Activated T-cell treated with anti-CD3 and anti-CD28 coated beads, Interleukin-2, amount 50 U/mL, for 4 hours (primary cell): ENCODE data around the gene WDFY3. TPM values are rescaled to one million over a fixed set of nuclear protein-coding genes. Genes with fewer than 3 reads are reported as not detected.

Experiments used
- ATAC-seq, 2 donors: fragments of 200-7000 bp; cut with Tn5 transposase; one replicate each; pipeline ENCODE4 v1.10.0; 2021
- DNase-seq: peaks from one replicate; pipeline ENCODE4 v3.0.0-alpha.2; 2020
- H3K27me3 Mint-ChIP-seq: one replicate; pipeline ENCODE4 v1.8.0; 2021; ENCODE audit warnings: low read depth, mixed read lengths
- H3K36me3 Mint-ChIP-seq: one replicate; pipeline ENCODE4 v1.8.0; 2022; ENCODE audit warnings: mixed read lengths; ENCODE audit not compliant: insufficient read depth
- H3K4me1 Mint-ChIP-seq: one replicate; pipeline ENCODE4 v1.8.0; 2021; ENCODE audit warnings: low read depth, mixed read lengths
- H3K4me3 Mint-ChIP-seq: one replicate; pipeline ENCODE4 v1.8.0; 2021; ENCODE audit warnings: mild to moderate bottlenecking, moderate library complexity, mixed read lengths
- H3K9me3 Mint-ChIP-seq: one replicate; pipeline ENCODE4 v1.8.0; 2021; ENCODE audit warnings: mixed read lengths
- total RNA-seq, 3 donors: library from RNA; stranded (reverse); gene quantifications; one replicate each; pipeline ENCODE4 v1.2.1, GENCODE V29; 2021

Gene WDFY3
- total RNA-seq, 3 donors from 2014 or later: 0.30 to 0.74 (median 0.30) TPM

GRCh38 chr4:84877051-84877833 is 89.2 kb downstream of the WDFY3 start:
- ATAC-seq: no peak
- H3K36me3 Mint-ChIP-seq: no peaks in the 10 kb centered on the region
- H3K4me1 Mint-ChIP-seq: no peaks in the 10 kb centered on the region
- H3K4me3 Mint-ChIP-seq: no peak overlapping the region
- peaks cover 2% of the 10 kb centered on the region for H3K27me3 Mint-ChIP-seq
- no peak for DNase-seq
- H3K9me3 Mint-ChIP-seq: no peaks in the 10 kb centered on the region

- no peaks in the 10 kb centered on the region for H3K36me3 Mint-ChIP-seq
- ATAC-seq (no peak), DNase-seq (no peak)
- no peaks in the 10 kb centered on the region for H3K9me3 Mint-ChIP-seq
- H3K4me1 Mint-ChIP-seq: no peaks in the 10 kb centered on the region
- H3K4me3 Mint-ChIP-seq: no peak overlapping the region
- H3K27me3 Mint-ChIP-seq: peaks cover 2% of the 10 kb centered on the region
Observed at GRCh38 chr4:84875636-84876371, 90.7 kb downstream of the WDFY3 start.

GRCh38 chr4:84874619-84875018 is 91.9 kb downstream of the WDFY3 start:
- Mint-ChIP-seq H3K4me3 (no peak overlapping the region), H3K27me3 (peaks cover 2% of the 10 kb centered on the region), H3K36me3 (no peaks in the 10 kb centered on the region), H3K9me3 (no peaks in the 10 kb centered on the region), H3K4me1 (no peaks in the 10 kb centered on the region)
- ATAC-seq: no peak
- DNase-seq: no peak

GRCh38 chr4:84870398-84871163 is 95.9 kb downstream of the WDFY3 start:
- DNase-seq (no peak), ATAC-seq (no peak)
- H3K36me3 Mint-ChIP-seq: no peaks in the 10 kb centered on the region
- H3K27me3 Mint-ChIP-seq: no peaks in the 10 kb centered on the region
- no peak overlapping the region for H3K4me3 Mint-ChIP-seq
- H3K4me1 Mint-ChIP-seq: no peaks in the 10 kb centered on the region
- no peaks in the 10 kb centered on the region for H3K9me3 Mint-ChIP-seq

GRCh38 chr4:84866295-84866694 is 100.2 kb downstream of the WDFY3 start:
- ATAC-seq (no peak), DNase-seq (no peak)
- no peaks in the 10 kb centered on the region for H3K27me3 Mint-ChIP-seq
- no peaks in the 10 kb centered on the region for H3K36me3 Mint-ChIP-seq
- H3K9me3 Mint-ChIP-seq: no peaks in the 10 kb centered on the region
- H3K4me3 Mint-ChIP-seq: no peak overlapping the region
- no peaks in the 10 kb centered on the region for H3K4me1 Mint-ChIP-seq

GRCh38 chr4:84865600-84865999 is 100.9 kb downstream of the WDFY3 start:
- H3K36me3 Mint-ChIP-seq: no peaks in the 10 kb centered on the region
- no peaks in the 10 kb centered on the region for H3K4me1 Mint-ChIP-seq
- ATAC-seq: no peak
- no peaks in the 10 kb centered on the region for H3K27me3 Mint-ChIP-seq
- DNase-seq: no peak
- no peak overlapping the region for H3K4me3 Mint-ChIP-seq
- no peaks in the 10 kb centered on the region for H3K9me3 Mint-ChIP-seq

GRCh38 chr4:84862064-84862463 is 104.4 kb downstream of the WDFY3 start:
- no peak for DNase-seq
- ATAC-seq: no peak
- Mint-ChIP-seq H3K9me3 (no peaks in the 10 kb centered on the region), H3K4me1 (no peaks in the 10 kb centered on the region), H3K36me3 (no peaks in the 10 kb centered on the region), H3K27me3 (no peaks in the 10 kb centered on the region), H3K4me3 (no peak overlapping the region)

GRCh38 chr4:84857296-84857695 is 109.2 kb downstream of the WDFY3 start:
- no peaks in the 10 kb centered on the region for H3K9me3 Mint-ChIP-seq

GRCh38 chr4:84856468-84857049 is 109.9 kb downstream of the WDFY3 start:
- H3K4me3 Mint-ChIP-seq: no peak overlapping the region
- DNase-seq (no peak), ATAC-seq (no peak)
- H3K36me3 Mint-ChIP-seq: no peaks in the 10 kb centered on the region
- H3K4me1 Mint-ChIP-seq: no peaks in the 10 kb centered on the region
- no peaks in the 10 kb centered on the region for H3K27me3 Mint-ChIP-seq
- no peaks in the 10 kb centered on the region for H3K9me3 Mint-ChIP-seq

More at GRCh38 chr4:84857296-84857695, 109.2 kb downstream of the WDFY3 start:
- Mint-ChIP-seq H3K36me3 (no peaks in the 10 kb centered on the region), H3K27me3 (no peaks in the 10 kb centered on the region), H3K4me3 (no peak overlapping the region), H3K4me1 (no peaks in the 10 kb centered on the region)
- DNase-seq: no peak
- ATAC-seq: no peak

- Mint-ChIP-seq H3K4me1 (no peaks in the 10 kb centered on the region), H3K27me3 (peaks cover 2% of the 10 kb centered on the region), H3K4me3 (no peak overlapping the region), H3K36me3 (no peaks in the 10 kb centered on the region), H3K9me3 (no peaks in the 10 kb centered on the region)
- ATAC-seq (no peak), DNase-seq (no peak)
Observed at GRCh38 chr4:84855774-84856173, 110.7 kb downstream of the WDFY3 start.

- Mint-ChIP-seq H3K9me3 (peaks cover 3% of the 10 kb centered on the region), H3K4me3 (no peak overlapping the region), H3K4me1 (no peaks in the 10 kb centered on the region), H3K36me3 (no peaks in the 10 kb centered on the region), H3K27me3 (peaks cover 2% of the 10 kb centered on the region)
- no peak for DNase-seq
- no peak for ATAC-seq
Observed at GRCh38 chr4:84852081-84852480, 114.4 kb downstream of the WDFY3 start.

GRCh38 chr4:84849051-84849640 is 117.3 kb downstream of the WDFY3 start:
- no peaks in the 10 kb centered on the region for H3K36me3 Mint-ChIP-seq
- H3K27me3 Mint-ChIP-seq: peaks cover 2% of the 10 kb centered on the region
- DNase-seq (no peak), ATAC-seq (no peak)
- H3K4me1 Mint-ChIP-seq: no peaks in the 10 kb centered on the region
- peaks cover 3% of the 10 kb centered on the region for H3K9me3 Mint-ChIP-seq
- no peak overlapping the region for H3K4me3 Mint-ChIP-seq

- H3K36me3 Mint-ChIP-seq: no peaks in the 10 kb centered on the region
- H3K4me3 Mint-ChIP-seq: no peak overlapping the region
- no peak for DNase-seq
- H3K4me1 Mint-ChIP-seq: no peaks in the 10 kb centered on the region
- H3K9me3 Mint-ChIP-seq: peaks cover 3% of the 10 kb centered on the region
- H3K27me3 Mint-ChIP-seq: peaks cover 2% of the 10 kb centered on the region
- no peak for ATAC-seq
Observed at GRCh38 chr4:84848432-84848831, 118.1 kb downstream of the WDFY3 start.

GRCh38 chr4:84847978-84848377 is 118.5 kb downstream of the WDFY3 start:
- DNase-seq (no peak), ATAC-seq (no peak)
- Mint-ChIP-seq H3K36me3 (no peaks in the 10 kb centered on the region), H3K4me3 (no peak overlapping the region), H3K27me3 (peaks cover 2% of the 10 kb centered on the region), H3K4me1 (no peaks in the 10 kb centered on the region), H3K9me3 (peaks cover 3% of the 10 kb centered on the region)
